Loucy (cell line): ENCODE results near the gene SCNN1B.

Experiments used
- H2AFZ ChIP-seq: fragments of 200-600 bp; sonication (generic); 2 replicates; pipeline ENCODE4 v1.6.0; 2016; ENCODE audit warnings: antibody characterized with exemption, mild to moderate bottlenecking, low read length, moderate library complexity
- H3F3A ChIP-seq: fragments of 200-600 bp; 2 replicates; pipeline ENCODE4 v1.6.0; 2016; ENCODE audit warnings: antibody characterized with exemption, low read depth, mild to moderate bottlenecking
- H3K27me3 ChIP-seq: fragments of 200-600 bp; sonication (generic); 2 replicates; pipeline ENCODE4 v1.6.1; 2014; ENCODE audit warnings: low read length, mild to moderate bottlenecking; ENCODE audit not compliant: insufficient read depth, poor library complexity, severe bottlenecking
- H3K36me3 ChIP-seq: fragments of 200-600 bp; sonication (generic); 2 replicates; pipeline ENCODE4 v1.6.1; 2016; ENCODE audit warnings: low read length; ENCODE audit not compliant: insufficient read depth
- H3K4me1 ChIP-seq: fragments of 200-600 bp; sonication (generic); 2 replicates; pipeline ENCODE4 v1.5.1; 2014; ENCODE audit warnings: low read length, mild to moderate bottlenecking; ENCODE audit not compliant: insufficient read depth, poor library complexity, severe bottlenecking
- H3K4me2 ChIP-seq: fragments of 200-600 bp; sonication (generic); 2 replicates; pipeline ENCODE4 v1.6.0; 2014; ENCODE audit warnings: antibody characterized with exemption, low read length, low read depth, mild to moderate bottlenecking; ENCODE audit not compliant: poor library complexity, severe bottlenecking
- H3K4me3 ChIP-seq: fragments of 200-600 bp; sonication (generic); 2 replicates; pipeline ENCODE4 v1.5.1; 2014; ENCODE audit warnings: low read length, mild to moderate bottlenecking, mixed read lengths; ENCODE audit not compliant: poor library complexity, severe bottlenecking
- H3K79me2 ChIP-seq: fragments of 200-600 bp; sonication (generic); 2 replicates; pipeline ENCODE4 v1.6.1; 2014; ENCODE audit warnings: low read length; ENCODE audit not compliant: insufficient read depth
- H3K9ac ChIP-seq: fragments of 200-600 bp; sonication (generic); 2 replicates; pipeline ENCODE4 v1.6.0; 2014; ENCODE audit warnings: mild to moderate bottlenecking, low read depth, low read length, moderate library complexity; ENCODE audit not compliant: poor library complexity, severe bottlenecking
- H3K9me2 ChIP-seq: fragments of 200-600 bp; sonication (generic); replicated peaks from 2 replicates; pipeline ENCODE4 v1.6.1; 2016; ENCODE audit warnings: low read depth, low read length, mixed read lengths
- H3K9me3 ChIP-seq: fragments of 200-600 bp; sonication (generic); 2 replicates; pipeline ENCODE4 v1.6.1; 2014; ENCODE audit warnings: mild to moderate bottlenecking, antibody characterized with exemption, low read length, low read depth; ENCODE audit not compliant: insufficient read depth
- H4K20me1 ChIP-seq: fragments of 200-600 bp; sonication (generic); 2 replicates; pipeline ENCODE4 v1.6.0; 2014; ENCODE audit warnings: antibody characterized with exemption, low read length, mild to moderate bottlenecking; ENCODE audit not compliant: insufficient read depth, poor library complexity, severe bottlenecking
- CTCF ChIP-seq: fragments of 200-600 bp; sonication (generic); conservative IDR thresholded peaks from 2 replicates; pipeline ENCODE4 v1.5.1; 2014; ENCODE audit warnings: mild to moderate bottlenecking, antibody characterized with exemption, low read length
- EZH2phosphoT487 ChIP-seq: fragments of 200-600 bp; IDR thresholded peaks from 2 replicates; pipeline ENCODE4 v1.6.1; 2018; ENCODE audit warnings: antibody characterized with exemption, mild to moderate bottlenecking, moderate library complexity, borderline replicate concordance

SCNN1B gene

GRCh38 chr16:23330161-23330560 is 28.1 kb downstream of the SCNN1B start:
- H3K27me3 ChIP-seq, result no peaks in the 10 kb centered on the region
- no peaks in the 10 kb centered on the region for H4K20me1 ChIP-seq
- no peaks in the 10 kb centered on the region for H3K36me3 ChIP-seq
- no peaks in the 10 kb centered on the region for H3K4me1 ChIP-seq
- H3K4me3 ChIP-seq, result no peak overlapping the region
- H3F3A ChIP-seq, result no peaks in the 10 kb centered on the region
- H3K9ac ChIP-seq, result no peak overlapping the region
- H3K4me2 ChIP-seq, result no peak overlapping the region
- H3K79me2 ChIP-seq, result no peaks in the 10 kb centered on the region
- H3K9me2 ChIP-seq, result no peaks in the 10 kb centered on the region
- H3K9me3 ChIP-seq, result no peaks in the 10 kb centered on the region
- no peak for TF ChIP-seq EZH2phosphoT487
- TF ChIP-seq CTCF, result no peak
- H2AFZ ChIP-seq, result no peak overlapping the region

- no peaks in the 10 kb centered on the region for H4K20me1 ChIP-seq
- no peak overlapping the region for H3K4me3 ChIP-seq
- no peaks in the 10 kb centered on the region for H3K9me2 ChIP-seq
- H3K9me3 ChIP-seq, result no peaks in the 10 kb centered on the region
- H3K79me2 ChIP-seq, result no peaks in the 10 kb centered on the region
- no peaks in the 10 kb centered on the region for H3K36me3 ChIP-seq
- H3K27me3 ChIP-seq, result no peaks in the 10 kb centered on the region
- no peak for TF ChIP-seq CTCF
- TF ChIP-seq EZH2phosphoT487, result no peak
- H3K4me2 ChIP-seq, result no peak overlapping the region
- H2AFZ ChIP-seq, result no peak overlapping the region
- no peaks in the 10 kb centered on the region for H3K4me1 ChIP-seq
- no peaks in the 10 kb centered on the region for H3F3A ChIP-seq
- H3K9ac ChIP-seq, result no peak overlapping the region
Observed at GRCh38 chr16:23330583-23331249, 28.6 kb downstream of the SCNN1B start.

GRCh38 chr16:23333034-23333579 is 31.0 kb downstream of the SCNN1B start:
- Histone ChIP-seq H3K9ac (no peak overlapping the region), H2AFZ (no peak overlapping the region), H3K4me2 (no peak overlapping the region), H3K36me3 (no peaks in the 10 kb centered on the region), H4K20me1 (no peaks in the 10 kb centered on the region), H3F3A (no peaks in the 10 kb centered on the region), H3K4me1 (no peaks in the 10 kb centered on the region), H3K9me3 (no peaks in the 10 kb centered on the region), H3K79me2 (no peaks in the 10 kb centered on the region), H3K27me3 (no peaks in the 10 kb centered on the region), H3K4me3 (no peak overlapping the region), H3K9me2 (no peaks in the 10 kb centered on the region)
- no peak for TF ChIP-seq CTCF
- TF ChIP-seq EZH2phosphoT487, result no peak
